ENCODE results near the gene MYO1H. TPM values are rescaled to one million over a fixed set of nuclear protein-coding genes. Genes with fewer than 3 reads are reported as not detected.

The MYO1H gene
- total and polyA plus RNA-seq, 4 experiments from 2014 or later: not detected

- intact Hi-C loops (cut with micrococcal nuclease): no loop called here
- Mint-ChIP-seq H3K27ac (peak overlapping the region in 1 of 7 donors; percentile 4), H3K36me3 (peaks cover 47 to 59% of the 10 kb centered on the region in 2 donors), H3K4me3 (no peak overlapping the region), H3K4me1 (peaks cover 14 to 28% (median 16%) of the 10 kb centered on the region in 4 donors), H3K9me3 (no peaks in the 10 kb centered on the region), H3K27me3 (no peaks in the 10 kb centered on the region)
- ChIA-PET CTCF (ENCODE audit: partially characterized antibody) (interaction anchor here (1.1 kb wide), 1 partner anchor 26 kb away, joined by 3 read pairs; no protein-coding TSS in a partner anchor), POLR2A (ENCODE audit: partially characterized antibody) (no interaction called here)
- no peaks in the 10 kb centered on the region for H3K27me3 ChIP-seq (ENCODE audit: insufficient read depth, low read length)
- H3K4me1 ChIP-seq (ENCODE audit: insufficient read depth, low read length): peaks cover 9% of the 10 kb centered on the region
- H3K36me3 ChIP-seq (ENCODE audit: insufficient read depth, low read length): peaks cover 45% of the 10 kb centered on the region
- DNase-seq: no peak
- H3K27ac ChIP-seq (ENCODE audit: low read depth, low read length): no peak overlapping the region
- H3K4me3 ChIP-seq (ENCODE audit: low read length in 2 of 2): no peak overlapping the region
- H3K9me3 ChIP-seq (ENCODE audit: control insufficient read depth in 1 of 2, low read length in 2 of 2): no peaks in the 10 kb centered on the region
Observed at GRCh38 chr12:109458771-109459208, 111.1 kb downstream of the MYO1H start.

- ChIA-PET CTCF (ENCODE audit: partially characterized antibody) (no interaction called here), POLR2A (ENCODE audit: partially characterized antibody) (no interaction called here)
- Histone ChIP-seq H3K27ac (ENCODE audit: low read depth, low read length) (no peak overlapping the region), H3K9me3 (ENCODE audit: control insufficient read depth in 1 of 2, low read length in 2 of 2) (no peaks in the 10 kb centered on the region), H3K4me3 (ENCODE audit: low read length in 2 of 2) (no peak overlapping the region), H3K27me3 (ENCODE audit: insufficient read depth, low read length) (no peaks in the 10 kb centered on the region), H3K4me1 (ENCODE audit: insufficient read depth, low read length) (peaks cover 13% of the 10 kb centered on the region), H3K36me3 (ENCODE audit: insufficient read depth, low read length) (peaks cover 40% of the 10 kb centered on the region)
- Mint-ChIP-seq H3K27ac (no peak overlapping the region), H3K9me3 (no peaks in the 10 kb centered on the region), H3K36me3 (peaks cover 44 to 58% of the 10 kb centered on the region in 2 donors), H3K4me1 (peaks cover 14 to 33% (median 21%) of the 10 kb centered on the region in 4 donors), H3K27me3 (no peaks in the 10 kb centered on the region), H3K4me3 (no peak overlapping the region)
- intact Hi-C loops (cut with micrococcal nuclease): no loop called here
- DNase-seq: no peak
Observed at GRCh38 chr12:109459247-109459646, 111.5 kb downstream of the MYO1H start.

- Mint-ChIP-seq H3K27ac (peak overlapping the region in 3 of 7 donors; percentile 12 to 37 (median 18)), H3K27me3 (no peaks in the 10 kb centered on the region), H3K4me1 (peaks cover 19 to 44% (median 32%) of the 10 kb centered on the region in 4 donors), H3K4me3 (no peak overlapping the region), H3K9me3 (no peaks in the 10 kb centered on the region), H3K36me3 (peaks cover 36 to 60% of the 10 kb centered on the region in 2 donors)
- no peaks in the 10 kb centered on the region for H3K27me3 ChIP-seq (ENCODE audit: insufficient read depth, low read length)
- CTCF ChIA-PET (ENCODE audit: partially characterized antibody): no interaction called here
- H3K27ac ChIP-seq (ENCODE audit: low read depth, low read length): no peak overlapping the region
- intact Hi-C loops (cut with micrococcal nuclease): no loop called here
- H3K4me1 ChIP-seq (ENCODE audit: insufficient read depth, low read length): peaks cover 14% of the 10 kb centered on the region
- DNase-seq: no peak
- POLR2A ChIA-PET (ENCODE audit: partially characterized antibody): no interaction called here
- H3K9me3 ChIP-seq (ENCODE audit: control insufficient read depth in 1 of 2, low read length in 2 of 2): no peaks in the 10 kb centered on the region
- no peak overlapping the region for H3K4me3 ChIP-seq (ENCODE audit: low read length in 2 of 2)
- peaks cover 28% of the 10 kb centered on the region for H3K36me3 ChIP-seq (ENCODE audit: insufficient read depth, low read length)
Observed at GRCh38 chr12:109460538-109460937, 112.8 kb downstream of the MYO1H start.

GRCh38 chr12:109461049-109461845 is 113.5 kb downstream of the MYO1H start:
- H3K4me3 ChIP-seq (ENCODE audit: low read length in 2 of 2): no peak overlapping the region
- H3K27ac Mint-ChIP-seq: peak overlapping the region in 5 of 7 donors; percentile 7 to 73 (median 13)
- H3K9me3 ChIP-seq (ENCODE audit: control insufficient read depth in 1 of 2, low read length in 2 of 2): no peaks in the 10 kb centered on the region
- intact Hi-C loops (cut with micrococcal nuclease): no loop called here
- DNase-seq: no peak
- peaks cover 26% of the 10 kb centered on the region for H3K36me3 ChIP-seq (ENCODE audit: insufficient read depth, low read length)
- peaks cover 14% of the 10 kb centered on the region for H3K4me1 ChIP-seq (ENCODE audit: insufficient read depth, low read length)
- H3K27me3 Mint-ChIP-seq: no peaks in the 10 kb centered on the region
- no peak overlapping the region for H3K4me3 Mint-ChIP-seq
- no peaks in the 10 kb centered on the region for H3K9me3 Mint-ChIP-seq
- H3K27me3 ChIP-seq (ENCODE audit: insufficient read depth, low read length): no peaks in the 10 kb centered on the region
- no peak overlapping the region for H3K27ac ChIP-seq (ENCODE audit: low read depth, low read length)
- CTCF ChIA-PET (ENCODE audit: partially characterized antibody): interaction anchor here (0.6 kb wide), 1 partner anchor 318 kb away, joined by 3 read pairs; no protein-coding TSS in a partner anchor
- H3K36me3 Mint-ChIP-seq: peaks cover 29 to 55% of the 10 kb centered on the region in 2 donors
- POLR2A ChIA-PET (ENCODE audit: partially characterized antibody): no interaction called here
- H3K4me1 Mint-ChIP-seq: peaks cover 19 to 48% (median 37%) of the 10 kb centered on the region in 4 donors

GRCh38 chr12:109461846-109462756 is 114.4 kb downstream of the MYO1H start:
- no peak overlapping the region for H3K4me3 Mint-ChIP-seq
- CTCF ChIA-PET (ENCODE audit: partially characterized antibody): interaction anchor here (0.6 to 1.3 kb wide), 3 partner anchors 30 to 319 kb away, joined by 3 to 7 read pairs (median 3); no protein-coding TSS in a partner anchor
- intact Hi-C loops (cut with micrococcal nuclease): no loop called here

GRCh38 chr12:109462868-109463692 is 115.4 kb downstream of the MYO1H start:
- no peak overlapping the region for H3K27ac ChIP-seq (ENCODE audit: low read depth, low read length)
- no peaks in the 10 kb centered on the region for H3K9me3 Mint-ChIP-seq
- no peaks in the 10 kb centered on the region for H3K27me3 Mint-ChIP-seq
- peak overlapping the region in 4 of 8 donors; percentile 7 to 41 (median 25) for H3K4me3 Mint-ChIP-seq
- ChIA-PET CTCF (ENCODE audit: partially characterized antibody) (interaction anchor here (1.2 to 1.3 kb wide), 2 partner anchors 31 to 35 kb away, joined by 3 to 7 read pairs; no protein-coding TSS in a partner anchor), POLR2A (ENCODE audit: partially characterized antibody) (interaction anchor here (2.8 kb wide), 1 partner anchor 14 kb away, joined by 7 read pairs; the partner anchor contains the start of genes KCTD10 and UBE3B)
- no peaks in the 10 kb centered on the region for H3K9me3 ChIP-seq (ENCODE audit: control insufficient read depth in 1 of 2, low read length in 2 of 2)
- H3K4me1 Mint-ChIP-seq: peaks cover 19 to 61% (median 38%) of the 10 kb centered on the region in 4 donors
- peaks cover 20% of the 10 kb centered on the region for H3K36me3 ChIP-seq (ENCODE audit: insufficient read depth, low read length)
- intact Hi-C loops (cut with micrococcal nuclease): no loop called here
- DNase-seq: no peak
- H3K4me1 ChIP-seq (ENCODE audit: insufficient read depth, low read length): peaks cover 14% of the 10 kb centered on the region
- peaks cover 11 to 45% of the 10 kb centered on the region in 2 donors for H3K36me3 Mint-ChIP-seq
- H3K4me3 ChIP-seq (ENCODE audit: low read length in 2 of 2): no peak overlapping the region
- H3K27ac Mint-ChIP-seq: peak overlapping the region in 6 of 7 donors; percentile 9 to 63 (median 44)
- H3K27me3 ChIP-seq (ENCODE audit: insufficient read depth, low read length): no peaks in the 10 kb centered on the region

More at GRCh38 chr12:109461846-109462756, 114.4 kb downstream of the MYO1H start:
- Mint-ChIP-seq H3K9me3 (no peaks in the 10 kb centered on the region), H3K36me3 (peaks cover 21 to 51% of the 10 kb centered on the region in 2 donors), H3K4me1 (peaks cover 19 to 54% (median 38%) of the 10 kb centered on the region in 4 donors), H3K27me3 (no peaks in the 10 kb centered on the region), H3K27ac (peak overlapping the region in 2 of 7 donors; percentile 32 to 57)
- peaks cover 14% of the 10 kb centered on the region for H3K4me1 ChIP-seq (ENCODE audit: insufficient read depth, low read length)
- no peaks in the 10 kb centered on the region for H3K27me3 ChIP-seq (ENCODE audit: insufficient read depth, low read length)
- peaks cover 21% of the 10 kb centered on the region for H3K36me3 ChIP-seq (ENCODE audit: insufficient read depth, low read length)
- no peak overlapping the region for H3K27ac ChIP-seq (ENCODE audit: low read depth, low read length)
- POLR2A ChIA-PET (ENCODE audit: partially characterized antibody): interaction anchor here (2.8 kb wide), 1 partner anchor 15 kb away, joined by 7 read pairs; the partner anchor contains the start of genes KCTD10 and UBE3B
- DNase-seq: no peak
- no peak overlapping the region for H3K4me3 ChIP-seq (ENCODE audit: low read length in 2 of 2)
- no peaks in the 10 kb centered on the region for H3K9me3 ChIP-seq (ENCODE audit: control insufficient read depth in 1 of 2, low read length in 2 of 2)
